ENCODE measurements around the gene SMIM20.
"Not testable (repeated sequence)": the region's sequence is repeated elsewhere in the genome, so short reads cannot be mapped to it uniquely, and the experiment has no call there.

SMIM20 gene

DNA sequence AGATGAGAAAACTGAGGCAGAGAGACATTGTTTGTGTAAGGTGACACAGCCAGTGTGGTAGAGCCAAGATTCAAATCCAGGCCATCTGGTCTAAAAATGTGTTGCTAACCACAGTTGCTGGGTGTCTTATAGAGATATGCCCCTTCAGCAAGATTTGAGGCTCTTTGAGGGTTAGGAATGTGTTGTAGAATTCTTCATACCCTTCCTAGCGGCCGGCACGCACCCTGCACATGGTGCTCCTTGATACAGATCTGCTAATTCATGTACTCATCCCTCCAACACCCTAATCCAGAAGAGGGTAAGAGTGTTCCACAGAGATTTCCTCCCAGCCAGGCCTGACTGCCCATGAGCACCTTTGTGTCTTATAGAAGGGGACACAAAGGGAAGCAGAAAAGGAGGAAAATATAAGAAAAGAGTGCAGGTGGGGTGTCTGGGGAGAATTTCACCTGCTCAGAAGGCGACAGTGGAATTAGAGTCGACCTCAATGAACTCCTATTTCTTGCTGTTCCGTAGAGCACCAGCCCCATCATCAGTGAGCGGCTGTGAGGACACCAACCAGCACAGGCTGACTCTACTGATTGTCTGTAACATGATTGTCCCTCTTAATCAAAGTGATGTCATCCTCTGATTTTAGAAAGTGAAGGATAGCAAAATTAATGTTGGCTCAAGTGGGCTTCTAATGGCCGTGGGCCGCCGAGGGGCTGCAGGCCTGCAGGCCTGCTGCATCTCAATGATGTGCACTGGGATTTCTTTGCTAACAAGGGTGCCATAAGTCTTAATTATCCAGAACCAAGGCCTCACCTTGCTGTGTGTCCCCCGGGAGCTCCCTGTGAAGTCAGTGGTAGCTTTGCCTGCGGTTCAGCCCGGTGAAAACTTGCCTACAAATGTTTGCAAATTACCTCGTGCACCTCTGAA, 24.2 kb upstream of the SMIM20 start:
- no peak for DNase-seq

DNA sequence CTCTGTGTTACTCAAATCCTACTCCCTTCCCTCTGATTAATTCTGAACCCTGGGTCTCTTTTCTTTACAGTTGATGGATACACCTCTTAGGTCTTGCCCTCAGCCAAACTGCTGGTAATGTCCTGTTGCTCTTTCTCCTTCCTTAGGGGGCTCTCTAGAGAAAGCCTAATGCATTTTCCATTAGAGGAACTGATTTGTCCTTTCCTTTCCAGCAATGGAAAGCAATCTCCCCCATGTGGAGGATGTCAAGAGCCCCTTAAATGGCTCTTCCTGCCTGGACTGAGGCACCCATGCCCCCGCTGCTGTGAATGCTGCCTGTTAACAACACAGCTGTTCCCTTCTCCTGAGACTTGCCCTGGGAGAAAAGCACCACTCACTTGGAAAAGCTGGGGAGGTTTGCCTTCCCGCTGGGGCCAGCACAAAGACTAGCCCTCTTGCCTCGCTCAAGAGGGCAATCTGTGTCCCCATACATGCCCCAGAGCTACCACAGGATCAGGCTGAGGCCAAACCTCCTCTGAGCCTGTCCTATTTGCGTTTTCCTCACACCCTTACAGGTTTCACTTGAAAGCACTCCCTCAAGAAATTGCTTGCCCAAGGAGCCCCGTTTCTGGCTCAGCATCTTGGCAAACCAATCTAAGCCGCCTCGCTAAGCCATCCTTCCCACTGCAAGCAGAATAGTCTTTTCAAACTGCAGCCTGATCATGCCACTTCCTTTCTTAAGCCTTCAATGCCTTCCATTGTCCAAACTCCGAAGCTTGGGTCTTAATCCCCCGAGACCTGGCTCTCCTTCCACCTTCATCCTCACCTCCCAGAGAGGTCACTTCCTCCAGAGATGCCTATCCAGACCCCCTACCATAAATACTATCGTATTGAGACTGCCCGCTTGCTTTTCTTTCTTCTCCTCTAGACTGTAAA, 23.2 kb upstream of the SMIM20 start:
- no peak for DNase-seq

DNA sequence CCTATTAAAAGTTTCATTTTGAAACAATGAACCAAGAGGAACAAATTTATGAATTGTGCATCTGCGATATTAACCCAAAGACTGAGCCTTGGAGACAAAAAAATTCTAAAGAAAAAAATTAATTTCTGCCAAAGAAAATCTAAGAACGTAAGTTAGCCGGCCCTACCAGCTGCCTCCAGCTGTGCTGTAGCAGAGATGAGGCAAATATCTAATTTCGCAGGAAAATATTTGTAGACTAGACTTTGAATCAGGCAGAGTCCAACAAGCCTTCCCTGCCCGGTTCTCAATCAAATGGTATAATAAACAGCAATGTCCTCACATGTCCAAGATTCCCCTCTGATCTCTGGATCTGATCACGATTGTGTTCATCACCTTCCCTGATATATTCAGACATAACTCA, 21.2 kb upstream of the SMIM20 start:
- no peak for DNase-seq

DNA sequence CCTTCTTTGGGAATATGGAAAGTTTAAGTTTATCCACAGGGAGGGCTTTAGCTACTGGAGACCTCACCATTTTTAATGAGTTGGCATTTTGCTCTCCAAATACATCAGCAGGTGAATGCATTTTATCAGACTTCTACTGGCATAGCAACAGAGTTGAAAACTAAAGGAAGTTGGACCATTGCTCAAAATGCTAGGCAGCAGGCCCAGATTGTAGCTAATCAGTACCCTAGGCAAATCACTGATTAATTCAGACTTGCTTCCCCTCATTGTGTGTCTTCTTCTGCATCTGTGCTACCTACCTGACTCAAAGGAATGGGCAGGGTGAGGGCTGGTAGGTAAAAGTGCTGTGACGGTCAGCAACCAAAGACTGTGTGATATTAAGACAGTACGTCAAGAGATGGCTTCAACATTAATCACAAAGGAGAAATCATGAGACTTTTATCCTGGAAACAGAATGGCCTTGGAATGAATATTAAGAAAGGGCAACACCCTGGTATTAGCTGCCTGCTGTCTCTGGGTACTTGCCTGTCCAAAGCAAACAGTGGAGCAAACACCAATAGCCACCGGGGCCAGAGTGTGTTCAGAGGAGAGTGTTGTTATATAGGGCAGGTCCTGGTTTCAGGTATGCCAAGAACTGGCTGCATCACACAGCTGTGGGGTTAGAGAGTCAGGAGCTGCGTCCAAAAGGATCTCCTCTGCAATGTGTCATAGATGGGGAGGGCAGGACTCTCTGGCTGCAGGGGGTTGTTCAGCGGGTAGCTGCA, 17.1 kb upstream of the SMIM20 start:
- DNase-seq = no peak

DNA sequence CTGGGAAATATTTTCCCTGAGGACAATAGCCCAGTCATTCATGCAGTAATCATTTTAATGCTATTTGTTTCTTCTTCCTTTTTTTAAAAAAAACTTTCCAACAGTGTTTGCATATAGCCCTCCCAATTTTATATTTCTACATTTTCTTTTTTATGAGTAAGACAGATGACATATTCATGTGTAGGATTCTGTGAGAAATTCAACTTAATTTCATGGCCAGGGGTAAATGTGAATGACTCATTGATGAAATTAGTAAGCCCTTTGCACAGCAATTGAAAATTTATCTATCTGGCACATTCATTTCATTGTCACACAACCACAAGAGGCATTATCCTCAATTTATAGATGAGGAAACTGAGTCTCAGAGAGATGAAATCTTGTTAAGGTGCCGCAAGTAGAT, 13.7 kb upstream of the SMIM20 start:
- DNase-seq = no peak

DNA sequence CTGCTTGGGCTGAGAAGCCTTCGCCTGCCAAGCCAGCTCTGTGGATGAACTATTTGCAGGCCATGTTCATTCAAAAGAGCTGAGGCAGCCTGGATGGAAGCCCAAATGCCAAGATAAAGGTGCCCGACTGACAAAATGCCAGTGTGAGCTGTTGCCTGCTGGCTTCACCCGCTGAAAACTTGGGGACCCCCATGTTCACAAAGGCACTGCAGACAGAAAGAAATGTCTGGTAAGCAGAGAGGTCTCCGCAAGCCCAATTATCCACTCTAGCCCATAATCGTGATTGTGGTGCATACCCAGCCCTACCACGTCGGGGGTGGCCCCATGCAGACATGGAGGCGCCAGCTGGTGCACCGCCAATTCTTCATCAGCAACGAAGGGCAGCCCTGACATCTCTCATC, 13.0 kb upstream of the SMIM20 start:
- no peak for DNase-seq

DNA sequence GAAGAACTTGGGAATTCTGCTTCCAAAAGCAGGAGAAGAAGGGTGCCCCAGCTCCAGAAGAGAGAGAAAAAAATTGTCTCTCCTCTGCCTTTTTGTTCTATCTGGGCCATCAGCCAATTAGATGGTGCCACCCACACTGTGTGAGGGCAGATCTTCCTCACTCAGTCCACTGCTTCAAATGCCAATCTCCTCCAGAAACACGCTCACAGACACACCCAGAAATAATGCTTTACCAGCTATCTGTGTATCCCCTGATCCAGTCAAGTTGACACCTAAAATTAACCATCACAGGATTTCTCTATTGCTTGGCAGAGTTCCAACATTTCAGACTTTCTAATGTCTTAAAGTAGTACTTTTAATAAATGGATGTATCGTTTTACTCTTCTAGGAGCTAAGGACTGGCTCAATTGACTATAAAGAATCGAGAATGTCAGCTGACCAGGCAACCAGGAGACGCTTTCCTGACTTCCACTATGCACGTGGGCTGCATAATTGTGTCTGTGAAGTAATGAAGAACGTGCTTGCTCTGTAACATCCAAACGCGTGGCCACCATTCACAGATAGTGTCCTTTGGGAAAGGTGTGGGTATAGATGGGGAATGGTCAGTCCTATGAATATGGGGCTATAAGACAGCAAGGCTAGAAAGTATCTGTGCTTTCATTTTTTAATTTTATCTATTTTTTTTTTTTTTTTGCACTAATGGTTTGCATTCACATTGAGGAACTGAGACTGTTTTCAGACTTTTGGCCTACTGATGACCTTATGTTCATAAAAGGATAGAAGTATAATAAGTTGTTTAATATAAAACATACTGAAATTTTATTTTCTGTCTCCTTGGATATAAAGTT, 9.9 kb upstream of the SMIM20 start:
- DNase-seq = no peak

DNA sequence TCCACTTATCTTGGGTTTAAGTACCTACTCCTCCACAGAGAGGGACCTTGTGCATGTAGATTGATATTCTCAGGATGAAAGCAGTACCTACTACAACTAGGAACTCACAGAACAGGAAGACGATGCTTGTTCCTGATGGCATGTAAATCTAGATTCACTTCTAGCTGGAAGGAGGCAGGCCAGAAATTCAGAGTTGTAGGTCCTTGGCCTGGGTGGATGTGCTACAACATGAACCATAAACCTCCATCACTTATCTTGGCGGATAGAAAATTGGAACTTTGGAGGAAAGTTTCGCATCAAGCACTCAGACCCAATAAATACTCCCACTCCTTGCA, 9.3 kb upstream of the SMIM20 start:
- no peak for DNase-seq

DNA sequence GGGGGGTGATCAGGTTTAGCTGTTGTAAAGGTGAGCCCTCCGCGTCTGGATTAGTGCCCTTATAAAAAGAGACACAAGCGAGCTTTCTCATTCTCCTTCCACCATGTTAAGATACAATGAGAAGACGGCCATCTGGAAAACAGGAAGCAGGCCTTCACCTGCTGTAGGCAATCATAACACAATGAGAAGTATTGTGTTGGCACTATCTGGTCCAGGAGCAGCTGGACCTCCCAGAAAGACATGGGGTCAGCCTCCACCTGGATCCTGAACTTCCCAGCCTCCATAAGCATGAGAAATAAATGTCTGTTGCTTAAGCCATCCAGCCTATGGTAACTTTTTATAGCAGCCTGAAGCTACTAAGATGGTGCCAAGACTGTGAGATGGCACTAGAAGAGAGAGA, 8.6 kb upstream of the SMIM20 start:
- no peak for DNase-seq

DNA sequence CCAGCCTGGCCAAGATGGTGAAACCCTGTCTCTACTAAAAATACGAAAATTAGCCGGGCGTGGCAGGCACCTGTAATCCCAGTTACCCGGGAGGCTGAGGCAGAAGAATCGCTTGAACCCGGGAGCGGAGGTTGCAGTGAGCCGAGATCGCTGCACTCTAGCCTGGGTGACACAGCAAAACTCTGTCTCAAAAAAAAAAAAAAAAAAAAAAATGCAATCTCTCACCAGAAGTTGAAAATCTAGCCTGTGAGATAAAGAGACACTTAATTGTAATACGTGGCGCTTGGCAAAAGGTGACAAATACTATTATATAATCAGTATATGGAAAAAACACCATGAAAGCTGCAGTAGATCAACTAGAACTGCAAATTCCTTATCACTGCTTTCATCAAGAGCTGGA, 7.9 kb upstream of the SMIM20 start:
- not testable (repeated sequence) for DNase-seq

DNA sequence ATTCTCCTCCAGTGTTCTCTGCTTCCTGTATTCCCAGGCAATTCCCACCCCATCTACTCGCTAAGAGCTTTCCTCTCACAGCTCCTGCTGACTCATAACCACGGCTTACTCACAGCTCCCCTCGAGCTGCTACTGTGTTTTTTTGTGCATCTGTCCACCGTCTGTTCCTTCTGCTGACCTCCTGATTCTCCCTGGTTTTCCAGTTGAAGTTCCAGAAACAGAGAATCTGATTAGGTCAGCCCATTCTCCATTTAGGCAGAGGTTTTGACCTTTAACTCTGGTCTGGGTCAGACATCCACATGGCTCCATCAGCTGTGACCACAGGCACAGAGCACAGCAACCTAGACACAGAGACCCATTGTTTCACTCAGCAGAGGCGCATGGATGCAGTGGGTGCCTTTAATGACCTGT, 5.5 kb upstream of the SMIM20 start:
- DNase-seq = no peak

DNA sequence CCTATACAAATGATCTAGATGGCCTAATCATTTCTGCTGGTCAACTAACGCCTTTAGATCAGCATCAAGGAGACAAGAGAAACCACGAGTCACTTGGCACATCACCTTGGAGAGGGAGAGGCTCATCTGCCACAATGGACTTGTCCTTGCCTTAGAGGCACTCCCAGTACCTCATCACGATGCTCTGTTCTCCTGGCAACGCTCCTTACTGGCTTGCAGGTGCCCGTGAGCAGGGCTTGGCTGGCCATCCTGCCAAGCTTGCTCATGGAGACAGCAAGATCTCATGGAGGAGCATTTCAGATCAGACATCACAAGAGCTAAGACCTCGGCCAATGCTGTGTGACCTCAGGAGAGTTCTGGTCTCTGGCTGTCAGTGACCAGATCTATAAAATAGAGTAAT, 2.7 kb upstream of the SMIM20 start:
- DNase-seq = no peak

DNA sequence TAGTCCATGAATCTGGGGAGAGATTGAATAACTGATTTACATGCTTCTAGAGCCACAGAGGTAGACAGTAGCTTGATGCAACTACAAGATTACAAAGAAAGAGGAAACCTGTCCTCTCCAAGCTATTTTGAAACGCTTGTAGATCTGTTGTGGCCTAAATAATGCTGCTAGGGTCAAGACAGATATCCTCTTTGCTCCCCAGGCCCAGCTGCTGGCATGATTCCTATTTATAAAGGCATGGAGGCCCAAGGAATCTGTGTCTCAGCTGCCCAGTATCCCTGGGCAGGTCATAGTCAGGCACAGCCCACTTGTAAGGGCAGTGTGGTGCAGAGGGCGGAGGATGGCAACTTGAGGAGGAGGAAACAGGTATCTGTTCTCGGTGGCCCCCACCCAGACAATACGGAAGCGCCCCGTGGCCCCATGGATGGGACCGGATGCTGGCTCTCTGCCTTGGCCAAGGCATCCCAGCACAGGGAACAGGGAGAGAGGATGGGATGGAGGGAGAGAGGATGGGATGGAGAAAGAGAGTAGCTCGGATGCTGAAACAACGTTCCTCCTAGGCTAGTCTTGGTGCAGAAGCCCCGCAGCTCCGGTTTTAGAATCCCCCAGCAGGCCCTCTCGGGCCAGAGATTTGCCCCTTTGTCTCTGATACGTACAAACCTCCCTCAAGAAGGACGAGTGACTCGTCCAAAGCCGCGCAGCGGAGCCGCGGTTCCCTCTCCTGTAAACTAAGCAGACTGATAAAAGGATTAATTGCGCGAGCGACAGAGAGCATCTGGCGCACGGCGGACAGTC, 767 bp upstream of the SMIM20 start:
- no peak for DNase-seq

DNA sequence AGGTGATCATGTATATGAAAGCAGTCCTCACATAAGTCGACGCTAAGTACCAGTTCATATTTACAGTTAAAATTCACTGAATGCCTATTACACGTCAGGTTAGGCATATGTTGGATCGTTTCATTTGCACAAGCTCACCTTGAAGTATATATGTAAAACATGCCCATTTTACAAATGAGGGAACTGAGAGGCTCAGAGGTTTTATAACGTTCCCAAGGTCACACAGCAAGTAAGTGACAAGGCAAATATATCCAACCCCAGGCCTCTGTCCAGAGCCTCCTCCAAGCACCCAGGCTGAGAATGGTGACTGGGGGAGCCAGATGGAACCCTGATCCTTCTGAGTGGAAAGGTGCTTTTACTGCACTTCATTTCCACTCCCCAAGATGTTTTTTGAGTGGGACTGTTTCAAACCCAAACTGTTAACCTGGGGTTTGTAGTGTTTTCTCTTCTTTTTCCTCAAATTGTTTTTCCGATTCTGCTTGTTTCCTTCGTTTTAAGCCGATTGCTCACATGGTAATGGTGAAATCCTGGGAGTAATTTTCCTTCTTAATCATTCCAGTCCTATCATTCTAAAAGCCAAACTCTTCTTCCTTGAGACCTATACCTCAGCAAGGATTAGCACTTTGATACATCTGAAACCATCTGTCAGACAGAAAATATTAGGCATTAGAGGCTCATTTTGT, 791 bp downstream of the SMIM20 start:
- no peak for DNase-seq

DNA sequence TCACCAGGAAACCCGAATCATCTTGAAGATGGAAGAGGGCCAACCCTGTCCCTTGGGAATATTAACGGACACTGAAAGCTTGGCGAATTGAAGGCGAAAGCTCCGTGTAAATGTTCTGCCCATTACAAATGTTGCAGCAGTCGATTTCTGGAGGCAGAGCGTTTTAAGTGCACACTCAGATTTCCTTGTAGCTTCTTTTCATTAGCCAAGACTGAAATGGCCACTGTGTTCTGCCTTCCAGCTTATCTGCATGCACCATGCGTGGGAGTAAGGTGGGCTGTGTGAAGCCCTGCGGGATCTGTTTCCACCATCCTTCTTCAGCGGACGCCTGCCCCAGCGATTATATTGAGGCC, 1.3 kb downstream of the SMIM20 start:
- no peak for DNase-seq

DNA sequence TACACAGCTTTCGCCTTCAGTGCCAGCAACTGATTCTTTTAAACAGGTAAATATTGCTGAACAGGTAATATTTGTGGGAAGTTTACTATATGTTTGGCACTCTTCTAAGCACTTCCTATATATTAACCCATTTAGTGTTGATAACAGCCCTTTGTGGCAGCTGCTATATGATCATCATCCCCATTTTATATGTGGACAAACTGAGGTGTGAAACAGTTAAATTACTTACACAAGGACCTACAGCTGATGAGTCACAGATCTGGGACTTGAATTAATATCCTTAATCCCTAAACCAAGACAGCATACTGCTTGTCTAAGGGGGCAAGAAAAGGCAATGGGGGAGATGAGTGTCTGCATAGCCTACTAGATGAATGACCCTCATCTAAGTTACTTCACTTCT, 2.9 kb downstream of the SMIM20 start:
- DNase-seq = no peak

DNA sequence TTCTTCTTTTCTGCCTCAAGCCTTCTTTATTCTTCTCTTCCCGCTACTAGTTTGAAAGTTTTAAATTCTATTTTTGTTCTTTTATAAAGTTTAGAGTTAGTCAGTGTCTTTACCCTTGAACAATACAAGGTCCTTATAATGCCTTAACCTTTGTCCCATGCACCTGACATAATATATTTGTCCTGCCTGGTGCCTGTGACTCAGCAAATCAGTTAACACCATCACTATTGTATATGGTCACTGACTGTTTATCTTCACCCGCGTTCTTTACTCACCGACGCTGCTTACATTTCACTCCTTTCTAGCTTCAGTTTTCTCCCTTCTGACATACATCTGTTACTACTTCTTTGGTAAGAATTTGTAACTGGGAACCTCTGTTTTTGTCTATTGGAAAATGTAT, 5.7 kb downstream of the SMIM20 start:
- DNase-seq = no peak

DNA sequence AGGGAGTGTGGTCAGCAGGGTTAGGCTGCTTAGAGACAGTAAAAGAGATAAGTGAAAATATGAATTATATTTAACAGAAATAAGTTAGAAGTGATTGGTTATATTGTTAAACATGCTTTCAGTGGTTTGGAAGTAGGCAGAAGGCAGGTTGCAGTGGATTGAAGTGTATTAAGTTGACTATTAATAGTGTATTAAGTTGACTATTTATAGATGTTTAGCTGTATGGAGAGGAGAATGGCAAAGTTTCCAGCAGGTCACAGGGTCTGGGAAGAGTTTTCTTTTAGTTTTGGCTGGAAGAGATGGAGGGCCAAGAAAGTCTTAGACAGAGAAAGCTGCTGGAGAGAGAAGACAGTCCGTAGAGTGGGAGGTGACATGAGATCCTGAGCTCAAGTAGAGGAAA, 7.9 kb downstream of the SMIM20 start:
- no peak for DNase-seq

DNA sequence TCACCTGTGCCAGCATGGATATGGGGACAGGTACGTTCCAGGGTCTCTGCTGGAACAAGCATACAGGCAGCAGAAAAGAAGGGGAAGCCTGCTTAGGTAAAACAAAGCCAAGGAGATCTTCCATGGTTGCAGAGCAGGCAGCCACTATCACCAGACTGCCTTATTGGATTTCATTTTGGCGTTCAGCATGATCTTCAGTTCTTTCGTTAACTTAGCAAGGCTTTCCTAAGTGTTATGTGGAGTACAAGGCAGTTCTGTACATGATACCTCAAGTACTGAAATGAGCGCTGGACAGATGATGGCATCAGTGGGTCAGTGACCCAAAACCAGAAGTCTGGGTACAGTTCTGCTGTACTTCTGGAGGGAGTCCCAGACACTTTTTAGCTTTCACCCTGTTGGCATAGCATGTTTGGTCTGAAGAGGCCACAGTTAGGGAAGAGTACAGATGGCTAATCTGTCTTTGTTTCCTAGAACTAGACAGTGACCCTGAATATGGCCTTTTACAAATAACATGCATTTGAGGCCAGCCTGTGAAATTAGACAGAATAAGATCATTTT, 8.9 kb downstream of the SMIM20 start:
- no peak for DNase-seq

DNA sequence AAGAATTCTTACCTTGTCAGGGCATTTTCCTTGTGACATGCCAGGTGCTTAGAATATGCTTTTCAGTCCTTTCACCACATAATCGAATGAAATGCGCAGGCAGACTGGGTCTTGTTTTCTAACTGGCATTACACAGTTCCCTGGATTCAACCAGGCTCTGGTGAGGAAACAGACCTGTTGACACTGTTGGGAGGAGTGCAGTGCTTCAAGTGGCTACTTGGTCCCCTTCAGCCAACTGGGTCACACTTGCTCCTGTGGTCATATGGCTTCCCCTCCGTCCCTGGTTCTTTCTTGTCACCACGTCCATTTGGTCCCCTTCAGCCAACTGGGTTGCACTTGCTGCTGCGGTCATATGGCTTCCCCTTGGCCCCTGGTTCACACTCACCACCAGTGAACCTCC, 9.7 kb downstream of the SMIM20 start:
- no peak for DNase-seq

Data from right kidney (tissue), 1 donor.